ENCODE results near the gene PPM1H.

PPM1H gene

GRCh38 chr12:62771828-62772227 is 163.1 kb downstream of the PPM1H start:
- no peak for TF ChIP-seq FOXP2 (optimal IDR thresholded peaks at IDR 0.05; ENCODE audit: control extremely low read depth, extremely low read length, insufficient read depth)
- no peak for TF ChIP-seq EZH2 (IDR thresholded peaks at IDR 0.05)
- TF ChIP-seq POLR2AphosphoS5 (IDR thresholded peaks at IDR 0.05; ENCODE audit: borderline replicate concordance, low read depth, low read length): no peak
- Histone ChIP-seq H3K4me3 (no peak overlapping the region), H3K36me3 (ENCODE audit: insufficient read depth, low read length) (no peaks in the 10 kb centered on the region), H3K9ac (ENCODE audit: insufficient read length) (no peak overlapping the region), H3K27ac (no peak overlapping the region), H3K9me3 (ENCODE audit: low read depth, low read length) (no peaks in the 10 kb centered on the region)
- DNase-seq (ENCODE audit: low read depth, low spot score): no peak

GRCh38 chr12:62770381-62770780 is 164.6 kb downstream of the PPM1H start:
- H3K27ac ChIP-seq: no peak overlapping the region
- no peak for TF ChIP-seq FOXP2 (optimal IDR thresholded peaks at IDR 0.05; ENCODE audit: control extremely low read depth, extremely low read length, insufficient read depth)
- no peak for TF ChIP-seq EZH2 (IDR thresholded peaks at IDR 0.05)
- TF ChIP-seq POLR2AphosphoS5 (IDR thresholded peaks at IDR 0.05; ENCODE audit: borderline replicate concordance, low read depth, low read length): no peak

GRCh38 chr12:62769076-62769619 is 165.8 kb downstream of the PPM1H start:
- H3K36me3 ChIP-seq (ENCODE audit: insufficient read depth, low read length): no peaks in the 10 kb centered on the region
- DNase-seq (ENCODE audit: low read depth, low spot score): no peak
- no peak overlapping the region for H3K9ac ChIP-seq (ENCODE audit: insufficient read length)
- H3K27ac ChIP-seq: no peak overlapping the region
- no peak overlapping the region for H3K4me3 ChIP-seq
- TF ChIP-seq FOXP2 (optimal IDR thresholded peaks at IDR 0.05; ENCODE audit: control extremely low read depth, extremely low read length, insufficient read depth) (no peak), EZH2 (IDR thresholded peaks at IDR 0.05) (no peak), POLR2AphosphoS5 (IDR thresholded peaks at IDR 0.05; ENCODE audit: borderline replicate concordance, low read depth, low read length) (no peak)
- no peaks in the 10 kb centered on the region for H3K9me3 ChIP-seq (ENCODE audit: low read depth, low read length)

More at GRCh38 chr12:62770381-62770780, 164.6 kb downstream of the PPM1H start:
- no peak for DNase-seq (ENCODE audit: low read depth, low spot score)
- no peak overlapping the region for H3K9ac ChIP-seq (ENCODE audit: insufficient read length)
- no peaks in the 10 kb centered on the region for H3K9me3 ChIP-seq (ENCODE audit: low read depth, low read length)
- H3K36me3 ChIP-seq (ENCODE audit: insufficient read depth, low read length): no peaks in the 10 kb centered on the region
- H3K4me3 ChIP-seq: no peak overlapping the region

- Histone ChIP-seq H3K36me3 (ENCODE audit: insufficient read depth, low read length) (no peaks in the 10 kb centered on the region), H3K4me3 (no peak overlapping the region), H3K9me3 (ENCODE audit: low read depth, low read length) (no peaks in the 10 kb centered on the region), H3K9ac (ENCODE audit: insufficient read length) (no peak overlapping the region), H3K27ac (no peak overlapping the region)
- no peak for TF ChIP-seq EZH2 (IDR thresholded peaks at IDR 0.05)
- no peak for TF ChIP-seq FOXP2 (optimal IDR thresholded peaks at IDR 0.05; ENCODE audit: control extremely low read depth, extremely low read length, insufficient read depth)
- TF ChIP-seq POLR2AphosphoS5 (IDR thresholded peaks at IDR 0.05; ENCODE audit: borderline replicate concordance, low read depth, low read length): no peak
- no peak for DNase-seq (ENCODE audit: low read depth, low spot score)
Measured at GRCh38 chr12:62767946-62768345, 167.0 kb downstream of the PPM1H start.

GRCh38 chr12:62767496-62767895 is 167.5 kb downstream of the PPM1H start:
- H3K4me3 ChIP-seq: no peak overlapping the region
- no peak for DNase-seq (ENCODE audit: low read depth, low spot score)
- H3K27ac ChIP-seq: no peak overlapping the region
- no peaks in the 10 kb centered on the region for H3K9me3 ChIP-seq (ENCODE audit: low read depth, low read length)
- no peaks in the 10 kb centered on the region for H3K36me3 ChIP-seq (ENCODE audit: insufficient read depth, low read length)
- TF ChIP-seq POLR2AphosphoS5 (IDR thresholded peaks at IDR 0.05; ENCODE audit: borderline replicate concordance, low read depth, low read length) (no peak), EZH2 (IDR thresholded peaks at IDR 0.05) (no peak), FOXP2 (optimal IDR thresholded peaks at IDR 0.05; ENCODE audit: control extremely low read depth, extremely low read length, insufficient read depth) (no peak)
- no peak overlapping the region for H3K9ac ChIP-seq (ENCODE audit: insufficient read length)

- no peak overlapping the region for H3K9ac ChIP-seq (ENCODE audit: insufficient read length)
- TF ChIP-seq EZH2 (IDR thresholded peaks at IDR 0.05): no peak
- TF ChIP-seq FOXP2 (optimal IDR thresholded peaks at IDR 0.05; ENCODE audit: control extremely low read depth, extremely low read length, insufficient read depth): no peak
- no peak for TF ChIP-seq POLR2AphosphoS5 (IDR thresholded peaks at IDR 0.05; ENCODE audit: borderline replicate concordance, low read depth, low read length)
- no peak overlapping the region for H3K27ac ChIP-seq
- H3K4me3 ChIP-seq: no peak overlapping the region
- no peaks in the 10 kb centered on the region for H3K9me3 ChIP-seq (ENCODE audit: low read depth, low read length)
- no peaks in the 10 kb centered on the region for H3K36me3 ChIP-seq (ENCODE audit: insufficient read depth, low read length)
- DNase-seq (ENCODE audit: low read depth, low spot score): no peak
Measured at GRCh38 chr12:62766496-62766895, 168.5 kb downstream of the PPM1H start.

GRCh38 chr12:62763861-62764645 is 170.9 kb downstream of the PPM1H start:
- Histone ChIP-seq H3K9me3 (ENCODE audit: low read depth, low read length) (no peaks in the 10 kb centered on the region), H3K9ac (ENCODE audit: insufficient read length) (no peak overlapping the region), H3K36me3 (ENCODE audit: insufficient read depth, low read length) (no peaks in the 10 kb centered on the region), H3K27ac (no peak overlapping the region), H3K4me3 (no peak overlapping the region)
- no peak for TF ChIP-seq FOXP2 (optimal IDR thresholded peaks at IDR 0.05; ENCODE audit: control extremely low read depth, extremely low read length, insufficient read depth)
- TF ChIP-seq EZH2 (IDR thresholded peaks at IDR 0.05): no peak
- DNase-seq (ENCODE audit: low read depth, low spot score): no peak

GRCh38 chr12:62763312-62763711 is 171.6 kb downstream of the PPM1H start:
- H3K27ac ChIP-seq: no peak overlapping the region
- H3K4me3 ChIP-seq: no peak overlapping the region
- no peaks in the 10 kb centered on the region for H3K36me3 ChIP-seq (ENCODE audit: insufficient read depth, low read length)
- no peak for TF ChIP-seq EZH2 (IDR thresholded peaks at IDR 0.05)
- DNase-seq (ENCODE audit: low read depth, low spot score): no peak
- no peaks in the 10 kb centered on the region for H3K9me3 ChIP-seq (ENCODE audit: low read depth, low read length)
- H3K9ac ChIP-seq (ENCODE audit: insufficient read length): no peak overlapping the region

- DNase-seq (ENCODE audit: low read depth, low spot score): no peak
- Histone ChIP-seq H3K27ac (no peak overlapping the region), H3K9me3 (ENCODE audit: low read depth, low read length) (no peaks in the 10 kb centered on the region), H3K9ac (ENCODE audit: insufficient read length) (no peak overlapping the region), H3K36me3 (ENCODE audit: insufficient read depth, low read length) (no peaks in the 10 kb centered on the region), H3K4me3 (no peak overlapping the region)
- TF ChIP-seq FOXP2 (optimal IDR thresholded peaks at IDR 0.05; ENCODE audit: control extremely low read depth, extremely low read length, insufficient read depth) (no peak), EZH2 (IDR thresholded peaks at IDR 0.05) (no peak), POLR2AphosphoS5 (IDR thresholded peaks at IDR 0.05; ENCODE audit: borderline replicate concordance, low read depth, low read length) (no peak)
Measured at GRCh38 chr12:62762645-62763044, 172.3 kb downstream of the PPM1H start.

Measured in SK-N-MC (cell line).